H1 (cell line): Measurements from ENCODE around the gene CELF5. TPM values are rescaled to one million over a fixed set of nuclear protein-coding genes. Genes with fewer than 3 reads are reported as not detected.

Experiments used
- CTBP2 ChIP-seq: IDR thresholded peaks from 2 replicates; pipeline ENCODE4 v1.7.0; 2011; ENCODE audit warnings: borderline replicate concordance, mild to moderate bottlenecking, moderate library complexity, mixed read lengths, low read length; ENCODE audit not compliant: insufficient read depth, insufficient read length
- NRF1 ChIP-seq: IDR thresholded peaks from 2 replicates; pipeline ENCODE4 v1.6.1; 2011; ENCODE audit warnings: mild to moderate bottlenecking, low read depth, low read length, improper control_type of control experiment
- TEAD4 ChIP-seq: IDR thresholded peaks from 2 replicates; pipeline ENCODE4 v1.6.1; 2012; ENCODE audit warnings: low read depth, low read length, inconsistent platforms, mixed read lengths
- polyA plus RNA-seq, 7 experiments: library from polyadenylated mRNA; depleted of rRNA in 3 of 7; stranded (reverse) in 5 of 7; unstranded in 2 of 7; fragments of >200 nt in 5 of 7; fragments of 200-250 nt in 2 of 7; gene quantifications; 1 replicate in 5 of 7; 2 replicates in 1 of 7; 4 replicates in 1 of 7; pipeline versions ENCODE4 v1.2.1 to v1.2.3, GENCODE V29; 2011 to 2013; ENCODE audit warnings: missing spikeins in 2 of 7, mixed read lengths in 2 of 7
- total RNA-seq: library from RNA; stranded (reverse); fragmentation: NEBNext Ultra II Directional; extraction: Animal tissue kit (Norgen Biotek cat#: 25700); gene quantifications from 2 replicates; pipeline ENCODE4 v1.2.1, GENCODE V29; 2021

Gene CELF5
- total and polyA plus RNA-seq, 2 of the 8 experiments (the other 6 are each of a cell fraction or from before 2014, with no cell fraction given) = 9.8 to 15.0 TPM

GRCh38 chr19:3293560-3293959 is 69.1 kb downstream of the CELF5 start (continued):
- no peak for TF ChIP-seq CTBP2
- TF ChIP-seq TEAD4 = no peak
- no peak for TF ChIP-seq NRF1
- TF ChIP-seq, all 59 proteins: peak for 0
